BLaER1 treated with 17β-estradiol and CSF1 and Interleukin-3, amounts not matched to agents 10 nM and 100 nM (cell line): Measurements from ENCODE around the gene TPM2.

Source experiments
- H3K27ac ChIP-seq, 11 experiments: shearing (Covaris generic); formaldehyde crosslinking; 2 replicates each; pipeline ENCODE4 v1.8.1; 2022
- H3K27me3 ChIP-seq, 11 experiments: shearing (Covaris generic); formaldehyde crosslinking; 2 replicates each; pipeline ENCODE4 v1.8.1; 2022
- H3K36me3 ChIP-seq, 11 experiments: shearing (Covaris generic); formaldehyde crosslinking; 2 replicates each; pipeline ENCODE4 v1.8.1; 2022
- H3K4me1 ChIP-seq, 10 experiments: shearing (Covaris generic); formaldehyde crosslinking; 2 replicates each; pipeline ENCODE4 v1.8.1; 2022
- H3K4me2 ChIP-seq, 11 experiments: shearing (Covaris generic); formaldehyde crosslinking; 2 replicates each; pipeline ENCODE4 v1.8.1; 2022
- H3K4me3 ChIP-seq, 10 experiments: shearing (Covaris generic); formaldehyde crosslinking; 2 replicates each; pipeline ENCODE4 v1.8.1; 2022
- H3K9ac ChIP-seq, 11 experiments: shearing (Covaris generic); formaldehyde crosslinking; 2 replicates each; pipeline ENCODE4 v1.8.1; 2022
- H3K9me3 ChIP-seq, 11 experiments: shearing (Covaris generic); formaldehyde crosslinking; replicated peaks in 1 of 11; 2 replicates each; pipeline ENCODE4 v1.8.1; 2022
- H4K20me1 ChIP-seq, 11 experiments: shearing (Covaris generic); formaldehyde crosslinking; 2 replicates each; pipeline ENCODE4 v1.8.1; 2022
- Cebpa-rat ChIP-seq, 11 experiments: shearing (Covaris generic); IDR thresholded peaks; 2 replicates each; pipeline ENCODE4 v1.8.1; 2022

Gene TPM2

DNA sequence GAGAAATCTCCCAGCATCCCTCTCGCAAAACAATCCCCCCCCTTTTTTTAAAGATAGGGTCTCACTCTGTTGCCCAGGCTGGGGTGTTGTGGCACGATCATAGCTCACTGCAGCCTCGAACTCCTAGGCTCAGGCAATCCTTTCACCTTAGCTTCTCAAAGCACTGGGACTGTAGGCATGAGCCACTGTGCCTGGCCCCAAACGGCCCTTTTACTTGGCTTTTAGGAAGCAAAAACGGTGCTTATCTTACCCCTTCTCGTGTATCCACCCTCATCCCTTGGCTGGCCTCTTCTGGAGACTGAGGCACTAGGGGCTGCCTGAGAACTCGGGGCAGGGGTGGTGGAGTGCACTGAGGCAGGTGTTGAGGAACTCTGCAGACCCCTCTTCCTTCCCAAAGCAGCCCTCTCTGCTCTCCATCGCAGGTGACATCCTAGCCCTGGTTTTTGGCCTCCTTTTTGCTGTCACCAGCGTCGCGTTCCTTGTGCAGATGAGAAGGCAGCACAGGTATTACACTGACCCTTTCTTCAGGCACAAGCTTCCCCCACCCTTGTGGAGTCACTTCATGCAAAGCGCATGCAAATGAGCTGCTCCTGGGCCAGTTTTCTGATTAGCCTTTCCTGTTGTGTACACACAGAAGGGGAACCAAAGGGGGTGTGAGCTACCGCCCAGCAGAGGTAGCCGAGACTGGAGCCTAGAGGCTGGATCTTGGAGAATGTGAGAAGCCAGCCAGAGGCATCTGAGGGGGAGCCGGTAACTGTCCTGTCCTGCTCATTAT lies 9.2 kb downstream of the TPM2 start:
- H3K4me2 ChIP-seq = peak overlapping the region in 4 of 11 experiments; percentile 6 to 57 (median 22); a peak in 5 of 22 replicates
- no peaks in the 10 kb centered on the region for H3K9me3 ChIP-seq
- no peak for TF ChIP-seq Cebpa-rat (IDR thresholded peaks at IDR 0.05)
- H3K4me1 ChIP-seq = peaks cover 4 to 27% (median 13%) of the 10 kb centered on the region in 10 experiments; a peak in 15 of 20 replicates
- H3K27ac ChIP-seq = no peak overlapping the region
- peaks cover 10 to 17% (median 14%) of the 10 kb centered on the region in 11 experiments for H3K27me3 ChIP-seq
- H3K36me3 ChIP-seq = peaks cover 18 to 35% (median 28%) of the 10 kb centered on the region in 11 experiments; a peak in 20 of 22 replicates
- H4K20me1 ChIP-seq = peaks cover 0 to 5% (median 0%) of the 10 kb centered on the region in 11 experiments; a peak in 3 of 22 replicates
- no peak overlapping the region for H3K9ac ChIP-seq
- no peak overlapping the region for H3K4me3 ChIP-seq

DNA sequence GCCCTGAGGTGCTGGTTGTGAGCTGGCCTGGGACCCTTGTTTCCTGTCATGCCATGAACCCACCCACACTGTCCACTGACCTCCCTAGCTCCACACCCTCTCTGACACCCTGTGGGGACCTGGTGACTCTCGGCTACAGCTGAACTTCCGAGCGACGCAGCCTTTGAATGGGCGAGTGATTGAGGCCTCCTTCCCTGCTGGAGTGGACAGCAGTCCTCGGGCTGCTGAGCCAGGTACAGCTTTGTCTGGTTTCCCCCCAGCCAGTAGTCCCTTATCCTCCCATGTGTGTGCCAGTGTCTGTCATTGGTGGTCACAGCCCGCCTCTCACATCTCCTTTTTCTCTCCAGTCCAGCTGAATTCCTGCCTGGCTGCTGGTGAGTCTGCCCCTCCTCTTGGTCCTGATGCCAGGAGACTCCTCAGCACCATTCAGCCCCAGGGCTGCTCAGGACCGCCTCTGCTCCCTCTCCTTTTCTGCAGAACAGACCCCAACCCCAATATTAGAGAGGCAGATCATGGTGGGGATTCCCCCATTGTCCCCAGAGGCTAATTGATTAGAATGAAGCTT lies 9.9 kb downstream of the TPM2 start:
- TF ChIP-seq Cebpa-rat (IDR thresholded peaks at IDR 0.05) = no peak
- Histone ChIP-seq H3K9ac (no peak overlapping the region), H4K20me1 (peaks cover 0 to 5% (median 0%) of the 10 kb centered on the region in 11 experiments; a peak in 3 of 22 replicates), H3K27me3 (peaks cover 17 to 23% (median 21%) of the 10 kb centered on the region in 11 experiments), H3K9me3 (no peaks in the 10 kb centered on the region), H3K4me1 (peaks cover 4 to 27% (median 13%) of the 10 kb centered on the region in 10 experiments; a peak in 15 of 20 replicates), H3K27ac (no peak overlapping the region), H3K4me2 (no peak overlapping the region; a peak in 2 of 22 replicates), H3K36me3 (peaks cover 12 to 29% (median 21%) of the 10 kb centered on the region in 11 experiments; a peak in 19 of 22 replicates), H3K4me3 (no peak overlapping the region)

DNA sequence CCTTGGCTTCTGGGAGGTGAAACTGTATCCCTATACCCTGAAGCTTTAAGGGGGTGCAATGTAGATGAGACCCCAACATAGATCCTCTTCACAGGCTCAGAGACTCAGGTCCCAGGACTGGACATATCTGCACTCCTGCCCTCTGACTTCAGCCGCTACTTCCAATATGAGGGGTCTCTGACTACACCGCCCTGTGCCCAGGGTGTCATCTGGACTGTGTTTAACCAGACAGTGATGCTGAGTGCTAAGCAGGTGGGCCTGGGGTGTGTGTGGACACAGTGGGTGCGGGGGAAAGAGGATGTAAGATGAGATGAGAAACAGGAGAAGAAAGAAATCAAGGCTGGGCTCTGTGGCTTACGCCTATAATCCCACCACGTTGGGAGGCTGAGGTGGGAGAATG lies 10.6 kb downstream of the TPM2 start:
- H3K4me3 ChIP-seq = no peak overlapping the region
- TF ChIP-seq Cebpa-rat (IDR thresholded peaks at IDR 0.05) = no peak
- peaks cover 6 to 21% (median 14%) of the 10 kb centered on the region in 11 experiments; a peak in 16 of 22 replicates for H3K36me3 ChIP-seq
- peaks cover 4 to 27% (median 13%) of the 10 kb centered on the region in 10 experiments; a peak in 15 of 20 replicates for H3K4me1 ChIP-seq
- no peak overlapping the region for H3K4me2 ChIP-seq
- peaks cover 0 to 5% (median 0%) of the 10 kb centered on the region in 11 experiments; a peak in 3 of 22 replicates for H4K20me1 ChIP-seq
- H3K27ac ChIP-seq = no peak overlapping the region
- no peaks in the 10 kb centered on the region for H3K9me3 ChIP-seq
- H3K9ac ChIP-seq = no peak overlapping the region
- peaks cover 24 to 31% (median 28%) of the 10 kb centered on the region in 11 experiments for H3K27me3 ChIP-seq

DNA sequence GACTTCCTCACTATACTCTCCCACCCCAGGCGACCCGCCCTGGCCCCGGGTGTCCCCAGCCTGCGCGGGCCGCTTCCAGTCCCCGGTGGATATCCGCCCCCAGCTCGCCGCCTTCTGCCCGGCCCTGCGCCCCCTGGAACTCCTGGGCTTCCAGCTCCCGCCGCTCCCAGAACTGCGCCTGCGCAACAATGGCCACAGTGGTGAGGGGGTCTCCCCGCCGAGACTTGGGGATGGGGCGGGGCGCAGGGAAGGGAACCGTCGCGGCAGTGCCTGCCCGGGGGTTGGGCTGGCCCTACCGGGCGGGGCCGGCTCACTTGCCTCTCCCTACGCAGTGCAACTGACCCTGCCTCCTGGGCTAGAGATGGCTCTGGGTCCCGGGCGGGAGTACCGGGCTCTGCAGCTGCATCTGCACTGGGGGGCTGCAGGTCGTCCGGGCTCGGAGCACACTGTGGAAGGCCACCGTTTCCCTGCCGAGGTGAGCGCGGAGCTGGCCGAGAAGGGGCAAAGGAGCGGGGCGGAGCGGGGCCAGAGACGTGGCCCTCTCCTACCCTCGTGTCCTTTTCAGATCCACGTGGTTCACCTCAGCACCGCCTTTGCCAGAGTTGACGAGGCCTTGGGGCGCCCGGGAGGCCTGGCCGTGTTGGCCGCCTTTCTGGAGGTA lies 13.9 kb downstream of the TPM2 start:
- Histone ChIP-seq H4K20me1 (peaks cover 0 to 5% (median 0%) of the 10 kb centered on the region in 11 experiments; a peak in 2 of 22 replicates), H3K27ac (no peak overlapping the region), H3K9me3 (no peaks in the 10 kb centered on the region), H3K36me3 (no peaks in the 10 kb centered on the region), H3K4me3 (peak overlapping the region in 9 of 10 experiments; percentile 32 to 63 (median 43); a peak in 15 of 20 replicates), H3K4me1 (peaks cover 4 to 18% (median 10%) of the 10 kb centered on the region in 10 experiments; a peak in 14 of 20 replicates), H3K9ac (peak overlapping the region in 5 of 11 experiments; percentile 5 to 50 (median 31); a peak in 2 of 22 replicates), H3K4me2 (peak overlapping the region; percentile 62 to 76 (median 68)), H3K27me3 (peaks cover 25 to 38% (median 35%) of the 10 kb centered on the region in 11 experiments)
- no peak for TF ChIP-seq Cebpa-rat (IDR thresholded peaks at IDR 0.05)

DNA sequence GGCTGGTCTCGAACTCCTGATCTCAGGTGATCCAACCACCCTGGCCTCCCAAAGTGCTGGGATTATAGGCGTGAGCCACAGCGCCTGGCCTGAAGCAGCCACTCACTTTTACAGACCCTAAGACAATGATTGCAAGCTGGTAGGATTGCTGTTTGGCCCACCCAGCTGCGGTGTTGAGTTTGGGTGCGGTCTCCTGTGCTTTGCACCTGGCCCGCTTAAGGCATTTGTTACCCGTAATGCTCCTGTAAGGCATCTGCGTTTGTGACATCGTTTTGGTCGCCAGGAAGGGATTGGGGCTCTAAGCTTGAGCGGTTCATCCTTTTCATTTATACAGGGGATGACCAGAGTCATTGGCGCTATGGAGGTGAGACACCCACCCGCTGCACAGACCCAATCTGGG lies 14.5 kb downstream of the TPM2 start:
- H3K9me3 ChIP-seq = no peaks in the 10 kb centered on the region
- peaks cover 0 to 3% (median 0%) of the 10 kb centered on the region in 11 experiments; a peak in 1 of 22 replicates for H4K20me1 ChIP-seq
- peak overlapping the region in 1 of 11 experiments; percentile 31; a peak in 1 of 22 replicates for H3K9ac ChIP-seq
- H3K36me3 ChIP-seq = no peaks in the 10 kb centered on the region
- no peak for TF ChIP-seq Cebpa-rat (IDR thresholded peaks at IDR 0.05)
- peak overlapping the region in 4 of 10 experiments; percentile 32 to 63 (median 49); a peak in 5 of 20 replicates for H3K4me3 ChIP-seq
- H3K27ac ChIP-seq = no peak overlapping the region
- H3K4me2 ChIP-seq = peak overlapping the region; percentile 62 to 76 (median 68); a peak in 17 of 22 replicates
- peaks cover 0 to 12% (median 7%) of the 10 kb centered on the region in 10 experiments; a peak in 12 of 20 replicates for H3K4me1 ChIP-seq
- H3K27me3 ChIP-seq = peaks cover 25 to 38% (median 35%) of the 10 kb centered on the region in 11 experiments

DNA sequence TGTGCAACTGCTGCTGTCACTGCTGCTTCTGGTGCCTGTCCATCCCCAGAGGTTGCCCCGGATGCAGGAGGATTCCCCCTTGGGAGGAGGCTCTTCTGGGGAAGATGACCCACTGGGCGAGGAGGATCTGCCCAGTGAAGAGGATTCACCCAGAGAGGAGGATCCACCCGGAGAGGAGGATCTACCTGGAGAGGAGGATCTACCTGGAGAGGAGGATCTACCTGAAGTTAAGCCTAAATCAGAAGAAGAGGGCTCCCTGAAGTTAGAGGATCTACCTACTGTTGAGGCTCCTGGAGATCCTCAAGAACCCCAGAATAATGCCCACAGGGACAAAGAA lies 15.7 kb downstream of the TPM2 start:
- Histone ChIP-seq H3K27me3 (peaks cover 25 to 38% (median 35%) of the 10 kb centered on the region in 11 experiments), H3K4me2 (no peak overlapping the region), H4K20me1 (no peaks in the 10 kb centered on the region), H3K9ac (no peak overlapping the region), H3K36me3 (no peaks in the 10 kb centered on the region), H3K9me3 (no peaks in the 10 kb centered on the region), H3K4me1 (peaks cover 0 to 9% (median 7%) of the 10 kb centered on the region in 10 experiments; a peak in 10 of 20 replicates), H3K4me3 (no peak overlapping the region), H3K27ac (no peak overlapping the region)
- TF ChIP-seq Cebpa-rat (IDR thresholded peaks at IDR 0.05) = no peak

DNA sequence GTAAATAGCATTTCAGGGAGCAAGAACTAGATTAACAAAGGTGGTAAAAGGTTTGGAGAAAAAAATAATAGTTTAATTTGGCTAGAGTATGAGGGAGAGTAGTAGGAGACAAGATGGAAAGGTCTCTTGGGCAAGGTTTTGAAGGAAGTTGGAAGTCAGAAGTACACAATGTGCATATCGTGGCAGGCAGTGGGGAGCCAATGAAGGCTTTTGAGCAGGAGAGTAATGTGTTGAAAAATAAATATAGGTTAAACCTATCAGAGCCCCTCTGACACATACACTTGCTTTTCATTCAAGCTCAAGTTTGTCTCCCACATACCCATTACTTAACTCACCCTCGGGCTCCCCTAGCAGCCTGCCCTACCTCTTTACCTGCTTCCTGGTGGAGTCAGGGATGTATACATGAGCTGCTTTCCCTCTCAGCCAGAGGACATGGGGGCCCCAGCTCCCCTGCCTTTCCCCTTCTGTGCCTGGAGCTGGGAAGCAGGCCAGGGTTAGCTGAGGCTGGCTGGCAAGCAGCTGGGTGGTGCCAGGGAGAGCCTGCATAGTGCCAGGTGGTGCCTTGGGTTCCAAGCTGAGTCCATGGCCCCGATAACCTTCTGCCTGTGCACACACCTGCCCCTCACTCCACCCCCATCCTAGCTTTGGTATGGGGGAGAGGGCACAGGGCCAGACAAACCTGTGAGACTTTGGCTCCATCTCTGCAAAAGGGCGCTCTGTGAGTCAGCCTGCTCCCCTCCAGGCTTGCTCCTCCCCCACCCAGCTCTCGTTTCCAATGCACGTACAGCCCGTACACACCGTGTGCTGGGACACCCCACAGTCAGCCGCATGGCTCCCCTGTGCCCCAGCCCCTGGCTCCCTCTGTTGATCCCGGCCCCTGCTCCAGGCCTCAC lies 16.3 kb downstream of the TPM2 start, which contains the start of gene CA9:
Gene CA9, plus strand, starts transcription at position 797 of the 893 bp plus-strand sequence. Its CDS starts 32 bp downstream, at position 829.
- no peak within 1 kb of the TSS for H3K4me2 ChIP-seq
- no peak within 1 kb of the TSS for H3K4me3 ChIP-seq

More for the DNA sequence above, 16.3 kb downstream of the TPM2 start, which contains the start of gene CA9:
- H3K4me1 ChIP-seq = peaks cover 0 to 9% (median 7%) of the 10 kb centered on the region in 10 experiments; a peak in 10 of 20 replicates
- H3K9ac ChIP-seq = no peak within 1 kb of the TSS
- no peaks in the 10 kb centered on the region for H3K36me3 ChIP-seq
- no peak for TF ChIP-seq Cebpa-rat (IDR thresholded peaks at IDR 0.05)
- peaks cover 0 to 1% (median 0%) of the 10 kb centered on the region in 11 experiments; a peak in 1 of 22 replicates for H3K9me3 ChIP-seq
- no peaks in the 10 kb centered on the region for H4K20me1 ChIP-seq
- H3K27me3 ChIP-seq = peaks cover 25 to 38% (median 35%) of the 10 kb centered on the region in 11 experiments
- no peak within 1 kb of the TSS for H3K27ac ChIP-seq
